ENCODE data around the gene NFE2L2.
A peak's percentile ranks its signal among the peaks of the same experiment; 100 is the strongest.
"Not testable (repeated sequence)": the region's sequence is repeated elsewhere in the genome, so short reads cannot be mapped to it uniquely, and the experiment has no call there.

NFE2L2 gene

DNA sequence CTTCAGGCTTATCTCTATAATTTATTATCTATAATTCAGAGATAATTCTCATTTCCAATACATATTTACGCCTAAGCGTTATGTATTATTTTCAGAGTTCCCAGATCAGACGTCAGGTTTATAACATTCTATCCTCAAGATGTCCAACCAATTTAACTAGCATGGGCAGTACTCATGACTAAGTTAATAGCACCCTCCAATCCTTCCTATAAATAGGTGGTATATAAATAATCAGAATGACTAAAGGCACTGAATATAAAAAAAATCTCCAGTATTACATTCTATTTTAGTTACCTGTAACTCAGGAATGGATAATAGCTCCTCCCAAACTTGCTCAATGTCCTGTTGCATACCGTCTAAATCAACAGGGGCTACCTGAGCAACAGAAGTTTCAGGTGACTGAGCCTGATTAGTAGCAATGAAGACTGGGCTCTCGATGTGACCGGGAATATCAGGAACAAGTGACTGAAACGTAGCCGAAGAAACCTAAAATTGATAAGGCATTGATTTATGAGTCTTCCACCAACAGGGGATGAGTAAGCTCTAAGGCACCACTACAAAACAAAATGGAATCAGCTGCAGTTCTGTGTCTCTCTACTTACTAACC, 32.3 kb downstream of the NFE2L2 start:
- no peak for DNase-seq

DNA sequence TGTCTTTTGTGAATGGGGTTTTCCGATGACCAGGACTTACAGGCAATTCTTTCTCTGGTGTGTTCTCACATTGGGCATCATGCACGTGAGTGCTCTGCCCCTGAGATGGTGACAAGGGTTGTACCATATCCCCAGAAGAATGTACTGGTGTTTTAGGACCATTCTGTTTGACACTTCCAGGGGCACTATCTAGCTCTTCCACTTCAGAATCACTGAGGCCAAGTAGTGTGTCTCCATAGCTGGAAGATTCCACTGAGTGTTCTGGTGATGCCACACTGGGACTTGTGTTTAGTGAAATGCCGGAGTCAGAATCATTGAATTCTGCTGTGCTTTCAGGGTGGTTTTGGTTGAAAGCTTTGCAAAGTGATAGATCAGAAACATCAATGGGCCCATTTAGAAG, 33.3 kb downstream of the NFE2L2 start:
- DNase-seq: no peak

DNA sequence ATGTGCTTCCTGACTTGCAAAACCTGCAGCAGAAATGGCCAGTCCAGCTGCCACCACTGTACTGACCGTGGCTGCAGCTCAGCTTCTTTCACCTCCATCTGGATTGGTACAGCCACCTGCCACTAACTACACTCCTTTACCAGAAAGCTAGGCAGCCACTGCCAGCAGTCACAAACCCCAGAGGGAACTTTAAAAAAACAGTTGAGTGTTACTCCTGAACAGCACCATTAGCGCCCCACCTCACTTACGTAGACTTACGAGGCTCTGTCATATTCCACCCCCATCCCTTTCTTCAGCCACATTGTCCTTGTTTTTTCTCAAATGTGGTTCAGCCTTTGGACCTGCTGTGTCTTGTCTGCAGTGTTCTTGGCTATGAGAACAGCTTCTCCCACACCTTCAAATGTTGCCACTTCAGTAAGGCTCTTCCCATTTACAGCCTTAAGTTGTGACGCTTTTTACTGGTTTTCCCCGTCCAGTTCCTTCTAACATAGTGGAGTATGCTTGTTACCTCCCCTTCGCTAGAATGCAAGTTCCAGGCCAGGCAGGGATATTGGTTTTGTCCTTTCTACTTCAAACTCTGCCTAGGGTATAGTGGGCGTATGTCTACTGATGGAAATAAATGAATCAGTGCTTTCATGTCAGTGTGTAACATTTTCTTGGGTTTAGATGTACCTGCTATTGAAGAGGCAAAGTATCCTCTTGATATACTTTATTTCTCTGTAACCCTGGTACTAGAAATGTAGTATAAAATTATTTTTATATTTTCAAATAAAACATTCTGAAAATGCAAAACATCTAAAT, 34.9 kb downstream of the NFE2L2 start:
- DNase-seq: no peak

DNA sequence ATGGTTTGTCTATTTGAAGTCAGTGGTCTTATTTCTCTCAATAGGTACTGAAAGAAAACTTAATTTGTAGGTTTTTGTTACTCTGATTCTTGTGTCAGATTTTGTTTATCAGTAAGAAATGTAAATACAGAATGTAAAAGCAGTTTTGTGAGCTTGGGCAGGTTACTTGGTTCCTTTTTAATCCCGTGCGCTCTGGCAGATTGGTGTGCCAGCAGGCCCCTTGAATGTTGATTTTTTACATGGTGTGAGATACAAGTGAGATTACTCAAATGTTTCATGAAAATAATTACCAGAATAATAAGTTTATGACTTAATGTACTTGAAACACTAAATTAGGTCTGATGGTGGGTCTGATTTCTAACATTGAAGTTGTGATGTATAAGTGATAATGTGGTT, 38.6 kb downstream of the NFE2L2 start:
- no peak for DNase-seq

DNA sequence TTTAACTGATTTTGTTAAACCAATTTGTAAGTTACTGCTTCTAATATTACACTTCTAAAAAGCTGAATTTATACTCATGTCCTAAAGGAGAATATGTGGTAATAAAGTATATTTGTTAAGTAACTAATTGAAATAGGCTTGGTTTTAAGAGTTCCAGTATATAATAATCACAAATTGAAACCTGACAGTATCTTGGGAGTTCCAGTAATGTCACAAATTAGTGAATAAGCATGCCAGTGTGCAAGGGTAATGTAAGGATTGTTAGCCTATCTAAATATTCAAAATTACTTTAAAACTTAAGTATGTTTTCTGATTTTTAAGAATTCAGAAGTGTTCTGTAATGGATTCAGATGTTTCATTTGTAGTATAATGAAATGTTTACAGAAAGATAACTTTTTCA, 41.1 kb downstream of the NFE2L2 start:
- not testable (repeated sequence) for DNase-seq

DNA sequence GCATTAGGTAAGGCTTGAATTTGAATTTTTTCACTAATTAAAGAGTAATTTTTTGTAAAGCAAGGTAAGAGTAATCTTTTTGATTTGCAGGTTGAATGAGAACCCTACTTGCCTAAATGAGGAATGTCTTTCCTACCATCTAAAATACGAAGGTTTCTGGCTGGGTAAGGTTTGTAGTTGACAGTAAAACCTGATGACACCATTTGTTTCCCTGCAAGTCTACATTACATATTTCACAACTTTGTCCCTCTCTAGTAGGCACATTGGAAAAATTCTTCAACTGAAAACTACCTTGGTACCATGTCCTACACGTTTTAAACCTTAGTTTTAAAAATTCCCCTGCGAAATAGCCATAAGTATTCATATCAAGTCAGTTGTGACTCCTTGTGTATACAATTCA, 42.6 kb downstream of the NFE2L2 start:
- DNase-seq: no peak

DNA sequence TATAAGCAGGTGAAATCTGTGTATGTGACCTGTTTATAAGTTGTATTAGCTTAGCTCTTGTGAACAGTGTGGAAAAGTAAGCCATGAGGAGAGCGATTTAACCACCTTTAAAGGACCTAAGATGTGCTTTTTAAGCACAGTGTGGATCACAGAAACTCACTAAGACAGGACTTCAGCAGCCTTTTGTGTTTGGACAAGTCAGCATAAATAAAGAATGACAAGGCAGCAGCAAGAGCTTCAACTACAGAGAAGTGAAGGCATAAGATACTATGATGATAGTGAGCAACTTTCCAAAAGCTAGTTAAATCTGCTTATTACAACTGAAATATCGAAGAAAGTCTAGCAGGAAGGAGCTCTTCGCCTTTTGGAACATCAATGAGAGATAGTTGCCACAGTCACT, 43.0 kb downstream of the NFE2L2 start:
- no peak for DNase-seq

DNA sequence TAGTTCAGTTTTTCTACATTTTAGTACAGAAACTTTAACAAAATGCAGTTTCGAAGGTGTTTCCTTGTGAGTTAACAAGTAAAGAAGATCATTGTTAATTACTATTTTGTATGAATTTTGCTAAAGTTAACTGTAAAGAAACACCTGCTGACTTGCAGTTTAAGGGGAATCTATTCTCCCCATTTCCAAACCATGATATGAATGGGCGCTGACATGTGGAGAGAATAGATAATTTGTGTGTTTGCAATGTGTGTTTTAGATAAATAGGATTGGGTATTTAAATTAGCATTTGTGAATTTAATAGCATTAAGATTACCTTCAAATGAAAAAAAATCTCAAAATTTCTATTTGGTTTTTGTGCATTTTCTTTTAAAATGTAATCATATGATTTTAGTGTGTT, 44.7 kb downstream of the NFE2L2 start:
- DNase-seq: not testable (repeated sequence)

DNA sequence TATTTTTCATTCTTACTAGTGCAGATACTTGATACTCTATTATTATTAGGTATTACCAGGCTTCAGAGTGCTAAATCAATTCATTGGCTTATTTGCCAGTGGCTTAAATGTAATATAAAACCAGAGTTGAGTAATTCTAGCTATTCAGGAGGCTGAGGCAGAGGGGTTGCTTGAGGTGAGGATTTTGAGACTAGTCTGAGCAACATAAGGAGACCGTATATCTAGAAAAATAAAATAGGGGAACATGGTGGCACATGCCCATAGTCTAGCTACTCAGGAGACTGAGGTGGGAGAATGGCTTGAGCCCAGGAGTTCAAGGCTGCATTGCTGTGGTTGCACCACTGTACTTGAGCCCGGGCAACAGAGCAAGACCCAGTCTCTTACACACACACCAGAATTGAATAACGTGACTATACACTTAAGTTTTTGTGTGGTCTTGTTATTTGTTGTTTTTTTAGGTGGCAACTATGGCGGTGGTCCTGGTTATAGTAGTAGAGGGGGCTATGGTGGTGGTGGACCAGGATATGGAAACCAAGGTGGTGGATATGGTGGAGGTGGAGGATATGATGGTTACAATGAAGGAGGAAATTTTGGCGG, 47.2 kb downstream of the NFE2L2 start:
- no peak for DNase-seq

DNA sequence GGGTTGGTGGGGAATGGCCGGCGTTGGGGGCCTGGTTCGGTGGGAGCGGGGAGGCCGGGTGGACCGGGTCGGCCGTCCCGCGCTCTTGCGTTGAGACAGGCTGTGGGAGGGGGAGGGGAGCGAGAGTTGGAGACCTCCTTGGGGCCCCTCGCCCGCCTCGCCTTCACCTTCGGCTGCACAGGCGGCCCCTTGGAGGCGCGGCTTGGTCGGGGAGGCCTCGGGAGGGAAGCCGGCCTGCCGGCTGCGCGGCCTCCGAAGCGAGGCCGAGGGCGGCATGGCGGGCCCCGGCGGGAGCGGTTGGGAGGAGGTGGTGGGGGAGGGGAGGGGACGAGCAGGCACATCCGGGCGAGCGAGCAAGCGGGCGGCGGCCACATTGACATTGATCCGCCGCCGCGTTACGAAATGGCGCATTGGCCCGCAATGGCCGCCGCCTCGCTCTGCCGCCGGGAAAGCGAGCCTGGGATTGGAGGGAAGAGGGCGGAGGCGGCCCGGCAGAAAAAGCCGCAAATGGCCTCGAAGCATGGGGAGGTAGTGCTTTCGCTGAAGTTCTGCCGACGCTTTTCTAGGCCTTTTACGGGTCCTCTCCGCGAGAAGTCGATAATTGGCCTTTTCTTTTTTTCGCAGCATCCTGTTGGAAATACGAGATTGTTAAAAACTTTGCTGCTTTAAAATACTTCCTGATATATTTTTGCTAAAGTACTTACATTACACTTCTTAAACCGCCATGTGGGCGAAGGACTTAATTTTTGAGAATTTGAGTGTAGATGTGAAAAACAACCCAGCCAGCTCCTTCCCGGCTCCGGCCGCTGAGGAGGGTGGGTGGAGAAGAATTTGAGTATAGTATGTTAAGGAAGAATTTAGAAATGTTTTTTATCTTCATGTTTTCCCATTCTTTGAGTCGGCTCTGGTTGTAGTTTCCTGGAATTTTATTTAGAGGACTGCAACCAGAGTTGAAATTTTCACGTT, 51.4 kb downstream of the NFE2L2 start:
- DNase-seq: peak; percentile 85

DNA sequence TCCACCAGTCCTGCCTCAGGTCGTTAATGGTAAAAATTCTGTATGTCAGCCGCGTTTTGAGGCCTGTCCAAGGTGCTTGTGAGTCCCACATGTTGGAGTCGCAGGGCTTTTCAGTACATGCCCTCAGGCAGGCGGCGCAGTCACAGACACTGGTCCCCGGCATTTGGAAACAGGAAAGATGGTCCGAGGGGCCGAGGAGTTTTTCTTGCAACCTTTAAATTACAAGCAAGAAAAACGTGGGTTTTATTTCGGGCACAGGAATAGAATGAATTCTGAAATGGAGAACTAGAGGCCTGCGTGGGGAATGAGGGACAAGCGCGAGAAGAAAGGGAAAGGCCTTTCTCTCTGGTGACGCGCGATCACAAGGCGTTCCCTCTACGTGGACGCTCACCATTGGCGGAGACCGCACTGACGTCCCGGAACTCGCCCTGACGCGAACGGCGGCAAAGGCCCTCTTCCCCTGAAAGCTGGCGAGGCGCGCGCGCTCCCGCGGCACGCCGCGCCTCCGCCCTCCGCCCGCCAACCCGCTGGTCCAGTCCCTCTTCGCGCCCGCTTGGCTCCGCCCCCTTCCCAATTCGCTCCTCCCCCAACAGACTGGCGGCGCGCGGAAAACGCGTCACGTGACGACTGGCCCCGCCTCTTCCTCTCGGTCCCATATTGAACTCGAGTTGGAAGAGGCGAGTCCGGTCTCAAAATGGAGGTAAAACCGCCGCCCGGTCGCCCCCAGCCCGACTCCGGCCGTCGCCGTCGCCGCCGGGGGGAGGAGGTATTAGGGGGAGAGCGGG, 52.2 kb downstream of the NFE2L2 start, which contains the start of gene HNRNPA3:
TSS of gene HNRNPA3 (plus strand) at position 689 of the 785 bp plus-strand sequence. CDS start at position 695, 6 bp downstream.
- DNase-seq: peak; percentile 100

DNA sequence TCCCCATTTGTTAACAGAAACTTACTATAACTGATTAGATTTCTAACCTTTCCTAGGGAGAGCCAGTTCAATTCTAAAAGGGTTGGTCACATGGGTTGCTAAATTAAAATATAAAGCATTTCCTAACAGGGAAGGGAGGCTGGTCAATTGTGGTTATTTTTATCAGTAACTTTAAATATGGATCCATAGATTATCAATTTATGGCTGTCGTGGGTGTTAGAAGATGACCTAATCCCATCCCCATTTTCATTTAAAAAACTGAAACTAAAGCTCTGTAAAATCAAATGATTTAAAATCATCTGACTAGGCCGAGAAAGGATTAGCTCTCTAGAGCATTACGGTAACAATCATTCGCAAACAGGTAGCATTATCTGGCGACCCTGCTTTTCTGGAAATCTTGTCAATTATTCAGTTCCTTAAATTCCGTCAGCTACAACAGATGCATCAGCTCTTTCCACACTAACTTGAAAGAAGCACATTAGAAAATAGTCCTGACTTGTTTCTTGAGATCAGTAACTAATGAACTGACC, 52.9 kb downstream of the NFE2L2 start:
- DNase-seq: no peak

DNA sequence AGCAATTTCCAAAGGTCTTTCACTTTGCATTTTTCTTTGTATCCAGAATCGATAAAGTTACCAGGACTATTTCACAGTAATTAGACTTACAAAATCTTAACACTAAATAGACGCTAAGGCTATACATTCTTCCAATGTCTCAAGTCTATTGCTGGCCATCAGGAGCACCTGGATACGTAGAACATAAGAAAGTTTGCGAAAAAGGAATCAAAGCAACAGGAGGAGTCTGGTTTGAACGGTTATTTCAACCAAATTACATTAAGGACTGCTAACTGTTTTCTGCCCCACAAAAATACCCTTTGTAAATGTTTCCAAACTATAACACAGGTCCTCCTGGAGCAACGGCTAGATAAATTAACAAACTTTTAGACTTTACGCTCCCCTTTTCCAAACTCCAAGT, 53.4 kb downstream of the NFE2L2 start:
- no peak for DNase-seq

DNA sequence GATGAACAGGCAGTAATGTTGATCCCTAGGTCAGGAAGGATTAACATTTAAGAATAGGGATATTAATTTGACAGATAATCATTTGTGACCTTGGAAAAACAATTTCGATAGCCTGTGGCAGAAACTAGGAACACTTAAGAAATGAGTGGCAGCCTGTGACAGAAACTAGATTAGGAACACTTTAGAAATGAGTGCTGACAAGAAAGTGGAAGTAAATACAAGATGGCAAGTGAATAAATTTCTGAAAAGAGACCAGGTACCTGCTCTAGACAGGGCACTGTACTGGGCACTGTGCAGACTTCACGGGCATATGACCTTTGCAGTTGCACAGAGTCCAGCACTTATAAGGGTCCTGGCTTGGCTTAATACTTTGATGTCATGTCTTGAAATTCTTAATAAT, 57.4 kb downstream of the NFE2L2 start:
- no peak for DNase-seq

DNA sequence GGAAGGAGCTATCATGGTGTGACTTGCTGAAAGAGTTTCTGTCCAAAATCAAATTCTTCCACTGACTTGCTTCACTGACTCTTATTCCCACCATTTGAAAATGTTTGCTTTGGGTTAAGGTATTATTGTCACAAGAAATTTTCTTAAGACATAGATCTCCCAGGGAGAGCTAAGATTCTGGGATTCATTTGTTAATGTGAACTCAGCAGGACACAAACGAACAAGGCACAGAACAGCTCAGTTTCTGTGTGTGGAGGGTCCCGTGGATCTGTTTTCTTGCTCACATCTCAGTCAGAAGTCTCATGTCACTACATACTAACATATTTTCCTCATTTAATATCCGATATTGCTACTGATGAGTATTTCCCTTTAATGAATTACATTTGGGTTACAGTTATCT, 60.1 kb downstream of the NFE2L2 start:
- DNase-seq: no peak

DNA sequence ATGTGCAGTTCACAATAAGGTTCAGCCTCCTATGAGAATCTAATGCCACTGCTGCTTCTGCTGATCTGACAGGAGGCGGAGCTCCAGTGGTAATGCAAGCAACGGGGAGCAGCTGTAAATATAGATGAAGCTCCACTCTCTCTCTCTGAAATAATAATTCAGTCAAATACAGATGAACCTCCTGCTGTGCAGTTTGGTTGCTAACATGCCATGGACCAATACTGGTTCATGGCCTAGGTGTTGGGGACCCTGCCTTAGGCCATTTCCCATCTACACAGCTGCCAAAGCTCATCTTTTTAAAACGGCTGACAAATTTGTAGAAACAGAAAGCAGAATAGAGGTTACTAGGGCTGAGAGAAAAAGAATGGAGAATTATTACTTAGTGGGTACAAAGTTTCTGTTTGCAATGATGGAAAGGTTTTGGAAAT, 62.6 kb downstream of the NFE2L2 start:
- DNase-seq: no peak

DNA sequence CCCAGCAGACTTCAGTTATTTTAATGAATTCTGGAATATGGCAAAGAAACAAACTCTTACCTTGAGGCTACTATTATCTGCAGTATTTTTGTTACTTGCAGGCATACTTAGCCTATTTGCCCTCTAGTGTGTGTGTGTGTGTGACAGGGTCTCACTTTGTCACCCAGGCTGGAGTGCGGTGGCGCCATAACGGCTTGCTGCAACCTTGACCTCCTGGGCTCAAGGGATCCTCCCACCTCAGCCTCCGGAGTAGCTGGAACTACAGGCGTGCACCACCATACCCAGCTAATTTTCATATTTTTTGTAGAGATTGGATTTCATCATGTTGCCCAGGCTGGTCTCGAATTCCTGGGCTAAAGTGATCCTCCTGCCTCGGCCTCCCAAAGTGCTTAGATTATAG, 64.1 kb downstream of the NFE2L2 start:
- not testable (repeated sequence) for DNase-seq

DNA sequence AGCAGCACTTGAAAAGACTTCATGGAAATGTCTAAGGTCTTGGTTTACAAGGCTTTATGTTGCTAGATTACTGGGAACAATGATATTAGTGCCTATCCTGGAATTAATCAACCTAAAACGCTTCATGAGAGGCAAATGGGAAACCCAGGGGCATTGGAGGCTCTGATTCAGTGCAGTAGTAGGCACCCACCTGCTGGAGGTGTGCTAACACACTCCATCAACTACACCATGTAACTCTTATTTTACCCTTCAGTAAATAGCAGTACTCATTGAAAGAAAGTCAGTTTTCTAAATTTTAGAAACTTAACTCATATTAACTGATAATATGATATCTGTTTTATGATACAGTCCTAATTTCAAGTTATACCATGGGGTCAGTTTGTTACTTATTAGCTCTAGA, 69.3 kb downstream of the NFE2L2 start:
- DNase-seq: no peak

DNA sequence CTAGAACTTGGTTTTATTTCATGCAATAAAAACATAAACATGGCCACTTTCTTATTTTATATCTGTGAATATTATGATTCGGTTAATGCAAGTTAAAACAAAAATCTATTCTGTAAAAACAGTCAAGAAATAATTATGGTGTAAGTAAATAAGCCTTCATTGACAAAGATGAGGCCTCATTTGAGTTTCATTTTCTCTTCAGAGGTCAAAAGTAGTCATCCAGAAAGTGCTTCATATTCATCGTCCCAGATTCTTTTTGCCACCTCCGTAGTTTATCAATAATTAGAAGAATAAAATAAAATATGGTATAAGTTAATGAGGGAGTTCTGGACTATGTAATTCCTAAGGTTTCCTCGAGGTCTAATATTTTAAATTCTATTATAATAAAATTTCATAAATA, 71.3 kb downstream of the NFE2L2 start:
- no peak for DNase-seq

DNA sequence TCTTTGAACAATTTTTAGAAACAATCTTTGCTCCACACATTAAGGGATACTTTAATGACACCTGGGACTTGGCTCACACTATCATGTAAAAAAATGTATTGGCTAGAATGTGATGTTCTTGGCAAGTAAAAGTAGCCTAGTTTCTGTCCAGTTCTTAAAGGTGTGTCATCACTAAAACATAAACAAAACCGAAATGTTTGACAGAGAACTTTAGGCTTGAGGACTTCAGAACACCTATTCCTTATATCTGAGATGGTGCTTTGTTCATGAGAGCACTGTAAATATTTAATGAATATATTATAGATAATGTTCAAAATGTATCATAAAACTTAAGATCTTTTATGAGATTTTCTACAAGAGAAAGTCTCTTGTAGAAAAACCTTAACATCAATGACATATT, 71.7 kb downstream of the NFE2L2 start:
- no peak for DNase-seq

DNA sequence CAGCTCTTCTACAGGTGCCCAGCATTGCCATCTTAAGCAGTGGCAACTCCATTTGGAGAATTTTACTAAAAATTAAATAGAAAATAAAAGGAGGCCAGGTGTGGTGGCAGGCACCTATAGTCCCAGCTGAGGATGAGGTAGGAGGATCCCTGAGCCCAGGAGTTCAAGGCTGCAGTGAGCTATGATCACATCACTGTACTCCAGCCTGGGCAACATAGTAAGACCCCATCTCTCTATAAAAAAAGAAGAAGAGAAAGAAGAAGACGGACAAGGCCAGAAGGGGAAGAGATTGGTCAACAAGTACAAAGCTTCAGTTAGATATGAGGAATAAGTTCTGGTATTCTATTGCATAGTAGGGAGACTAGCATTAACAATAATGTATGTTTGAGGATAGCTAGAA, 73.6 kb downstream of the NFE2L2 start:
- no peak for DNase-seq
